MV-4-11 (cell line): ENCODE results near the gene DSE.

Source experiments
- DNase-seq: peaks from one replicate; lab custom pipeline; 2025; lab: John Stamatoyannopoulos, UW

The DSE gene

GRCh38 chr6:116387374-116387773 is 16.6 kb downstream of the DSE start:
- peak; percentile 10 for DNase-seq

- no peak for DNase-seq
These were observed 18.2 kb downstream of the DSE start for GRCh38 chr6:116388924-116389323.

GRCh38 chr6:116389357-116389756 is 18.6 kb downstream of the DSE start:
- no peak for DNase-seq

GRCh38 chr6:116390581-116390980 is 19.8 kb downstream of the DSE start:
- no peak for DNase-seq

- DNase-seq, result peak; percentile 58
These were observed 21.6 kb downstream of the DSE start for GRCh38 chr6:116392132-116393013.

- peak; percentile 3 for DNase-seq
These were observed 22.7 kb downstream of the DSE start for GRCh38 chr6:116393430-116393829.

- peak; percentile 18 for DNase-seq
These were observed 24.9 kb downstream of the DSE start for GRCh38 chr6:116395647-116396046.

- no peak for DNase-seq
These were observed 25.7 kb downstream of the DSE start for GRCh38 chr6:116396441-116396840.

GRCh38 chr6:116397914-116398313 is 27.2 kb downstream of the DSE start:
- no peak for DNase-seq

GRCh38 chr6:116398316-116399010 is 27.7 kb downstream of the DSE start:
- DNase-seq, result no peak

- no peak for DNase-seq
These were observed 28.5 kb downstream of the DSE start for GRCh38 chr6:116399287-116399686.

- no peak for DNase-seq
These were observed 29.6 kb downstream of the DSE start for GRCh38 chr6:116400328-116400727.

- DNase-seq, result no peak
These were observed 31.6 kb downstream of the DSE start for GRCh38 chr6:116402108-116402937.

GRCh38 chr6:116403205-116403604 is 32.5 kb downstream of the DSE start:
- no peak for DNase-seq

GRCh38 chr6:116404696-116405095 is 33.9 kb downstream of the DSE start:
- DNase-seq, result no peak

GRCh38 chr6:116405138-116405537 is 34.4 kb downstream of the DSE start:
- DNase-seq, result peak; percentile 74

GRCh38 chr6:116405652-116406356 is 35.1 kb downstream of the DSE start:
- DNase-seq, result no peak

GRCh38 chr6:116406678-116407345 is 36.1 kb downstream of the DSE start:
- peak; percentile 16 for DNase-seq

- DNase-seq, result no peak
These were observed 37.7 kb downstream of the DSE start for GRCh38 chr6:116408491-116408890.

- peak; percentile 91 for DNase-seq
These were observed 39.0 kb downstream of the DSE start for GRCh38 chr6:116409756-116410155.

GRCh38 chr6:116411284-116411623 is 40.5 kb downstream of the DSE start:
- no peak for DNase-seq
